NCI-H1694 (cell line): ENCODE measurements around the gene PPT1.

ENCODE experiments used
- DNase-seq: peaks from one replicate; lab custom pipeline; 2025; lab: John Stamatoyannopoulos, UW

Gene PPT1

GRCh38 chr1:40027647-40028046, 69.4 kb downstream of the PPT1 start:
- DNase-seq: no peak

- no peak for DNase-seq
Measured at GRCh38 chr1:40024671-40025070, 72.4 kb downstream of the PPT1 start.

GRCh38 chr1:40023379-40023944, 73.6 kb downstream of the PPT1 start:
- no peak for DNase-seq
